ENCODE measurements around the gene LFNG. TPM values are rescaled to one million over a fixed set of nuclear protein-coding genes. Genes with fewer than 3 reads are reported as not detected.

LFNG gene
- total and polyA plus RNA-seq, 2 donors (not counting 1 experiment from before 2014, with no cell fraction given) = 73.3 to 208 TPM

- ATAC-seq (ENCODE audit: low read depth) (no peak), DNase-seq (no peak)
- ChIA-PET CTCF (interaction anchor here (0.7 to 4.8 kb wide), 10 partner anchors 28 to 230 kb away, joined by 3 to 29 read pairs (median 4); no protein-coding TSS in a partner anchor), POLR2A (interaction anchor here (1.3 kb wide), 1 partner anchor 32 kb away, joined by 3 read pairs; no protein-coding TSS in a partner anchor)
- Histone ChIP-seq H3K36me3 (replicated peaks in 1 of 2; ENCODE audit: control extremely low read depth in 1 of 2, control insufficient read depth in 1 of 2, extremely low read depth in 1 of 2, insufficient read depth in 2 of 2, low read length in 1 of 2) (no peaks in the 10 kb centered on the region), H3K27me3 (replicated peaks in 1 of 4; ENCODE audit: control extremely low read depth in 1 of 4, control insufficient read depth in 3 of 4, insufficient read depth in 4 of 4, low read length in 3 of 4) (peaks cover 0 to 4% (median 0%) of the 10 kb centered on the region in 4 experiments), H4K20me1 (ENCODE audit: control insufficient read depth, insufficient read depth, low read length, poor library complexity, severe bottlenecking) (no peaks in the 10 kb centered on the region), H3K4me3 (ENCODE audit: control extremely low read depth in 1 of 5, extremely low read depth in 1 of 5, insufficient read depth in 1 of 5, low read depth in 2 of 5, low read length in 4 of 5) (no peak overlapping the region), H3K9ac (ENCODE audit: low read length) (no peak overlapping the region), H3K4me2 (replicated peaks; ENCODE audit: low read depth, low read length, poor library complexity, severe bottlenecking) (no peak overlapping the region), H3K4me1 (ENCODE audit: control insufficient read depth in 2 of 2, insufficient read depth in 2 of 2, low read length in 2 of 2) (peaks cover 14 to 17% of the 10 kb centered on the region in 2 donors), H3K27ac (ENCODE audit: low read length in 2 of 2) (no peak overlapping the region), H3K79me2 (ENCODE audit: control insufficient read depth, insufficient read depth, low read length) (no peaks in the 10 kb centered on the region), H3K9me3 (ENCODE audit: control extremely low read depth in 1 of 3, control insufficient read depth in 2 of 3, insufficient read depth in 1 of 3, low read length in 2 of 3) (peaks cover 0 to 17% (median 7%) of the 10 kb centered on the region in 3 donors), H2AFZ (ENCODE audit: insufficient read depth, low read depth, low read length, poor library complexity, severe bottlenecking) (no peak overlapping the region)
- WGBS (ENCODE audit: insufficient coverage) = 89% methylated on average over 14 of the region's 16 CpGs
- Mint-ChIP-seq H3K27me3 (no peaks in the 10 kb centered on the region), H3K4me1 (peaks cover 12% of the 10 kb centered on the region), H3K9me3 (ENCODE audit: insufficient read depth) (no peaks in the 10 kb centered on the region), H3K4me3 (no peak overlapping the region), H3K27ac (no peak overlapping the region)
- intact Hi-C loops (cut with micrococcal nuclease) = loop anchor here (5.0 kb wide), 1 partner anchor 78 kb away; the partner anchor contains the start of genes BRAT1 and IQCE
- TF ChIP-seq EZH2 (IDR thresholded peaks at IDR 0.05; ENCODE audit: borderline replicate concordance, insufficient read depth, low read depth, low read length, poor library complexity, severe bottlenecking) = no peak
- TF ChIP-seq, protein P1, sequence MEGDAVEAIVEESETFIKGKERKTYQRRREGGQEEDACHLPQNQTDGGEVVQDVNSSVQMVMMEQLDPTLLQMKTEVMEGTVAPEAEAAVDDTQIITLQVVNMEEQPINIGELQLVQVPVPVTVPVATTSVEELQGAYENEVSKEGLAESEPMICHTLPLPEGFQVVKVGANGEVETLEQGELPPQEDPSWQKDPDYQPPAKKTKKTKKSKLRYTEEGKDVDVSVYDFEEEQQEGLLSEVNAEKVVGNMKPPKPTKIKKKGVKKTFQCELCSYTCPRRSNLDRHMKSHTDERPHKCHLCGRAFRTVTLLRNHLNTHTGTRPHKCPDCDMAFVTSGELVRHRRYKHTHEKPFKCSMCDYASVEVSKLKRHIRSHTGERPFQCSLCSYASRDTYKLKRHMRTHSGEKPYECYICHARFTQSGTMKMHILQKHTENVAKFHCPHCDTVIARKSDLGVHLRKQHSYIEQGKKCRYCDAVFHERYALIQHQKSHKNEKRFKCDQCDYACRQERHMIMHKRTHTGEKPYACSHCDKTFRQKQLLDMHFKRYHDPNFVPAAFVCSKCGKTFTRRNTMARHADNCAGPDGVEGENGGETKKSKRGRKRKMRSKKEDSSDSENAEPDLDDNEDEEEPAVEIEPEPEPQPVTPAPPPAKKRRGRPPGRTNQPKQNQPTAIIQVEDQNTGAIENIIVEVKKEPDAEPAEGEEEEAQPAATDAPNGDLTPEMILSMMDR (IDR thresholded peaks at IDR 0.05) = no peak
Observed at GRCh38 chr7:2479276-2480069, 40.1 kb upstream of the LFNG start.

GRCh38 chr7:2480070-2480408 lies 39.5 kb upstream of the LFNG start:
- Mint-ChIP-seq H3K9me3 (ENCODE audit: insufficient read depth) (no peaks in the 10 kb centered on the region), H3K27ac (no peak overlapping the region), H3K4me1 (peaks cover 12% of the 10 kb centered on the region), H3K27me3 (no peaks in the 10 kb centered on the region), H3K4me3 (no peak overlapping the region)
- Histone ChIP-seq H3K4me2 (replicated peaks; ENCODE audit: low read depth, low read length, poor library complexity, severe bottlenecking) (no peak overlapping the region), H4K20me1 (ENCODE audit: control insufficient read depth, insufficient read depth, low read length, poor library complexity, severe bottlenecking) (no peaks in the 10 kb centered on the region), H3K36me3 (replicated peaks in 1 of 2; ENCODE audit: control extremely low read depth in 1 of 2, control insufficient read depth in 1 of 2, extremely low read depth in 1 of 2, insufficient read depth in 2 of 2, low read length in 1 of 2) (no peaks in the 10 kb centered on the region), H2AFZ (ENCODE audit: insufficient read depth, low read depth, low read length, poor library complexity, severe bottlenecking) (no peak overlapping the region), H3K4me3 (ENCODE audit: control extremely low read depth in 1 of 5, extremely low read depth in 1 of 5, insufficient read depth in 1 of 5, low read depth in 2 of 5, low read length in 4 of 5) (no peak overlapping the region), H3K27me3 (replicated peaks in 1 of 4; ENCODE audit: control extremely low read depth in 1 of 4, control insufficient read depth in 3 of 4, insufficient read depth in 4 of 4, low read length in 3 of 4) (peaks cover 0 to 4% (median 0%) of the 10 kb centered on the region in 4 experiments), H3K27ac (ENCODE audit: low read length in 2 of 2) (no peak overlapping the region), H3K9ac (ENCODE audit: low read length) (no peak overlapping the region), H3K4me1 (ENCODE audit: control insufficient read depth in 2 of 2, insufficient read depth in 2 of 2, low read length in 2 of 2) (peaks cover 14 to 17% of the 10 kb centered on the region in 2 donors), H3K79me2 (ENCODE audit: control insufficient read depth, insufficient read depth, low read length) (no peaks in the 10 kb centered on the region), H3K9me3 (ENCODE audit: control extremely low read depth in 1 of 3, control insufficient read depth in 2 of 3, insufficient read depth in 1 of 3, low read length in 2 of 3) (peaks cover 0 to 17% (median 7%) of the 10 kb centered on the region in 3 donors)
- WGBS (ENCODE audit: insufficient coverage) = 88% methylated on average over 21 of the region's 21 CpGs
- no peak for DNase-seq
- TF ChIP-seq EZH2 (IDR thresholded peaks at IDR 0.05; ENCODE audit: borderline replicate concordance, insufficient read depth, low read depth, low read length, poor library complexity, severe bottlenecking) = no peak
- TF ChIP-seq, protein P1 (IDR thresholded peaks at IDR 0.05) = no peak
- ChIA-PET CTCF (interaction anchor here (0.7 to 4.8 kb wide), 8 partner anchors 27 to 230 kb away, joined by 3 to 29 read pairs (median 4); no protein-coding TSS in a partner anchor), POLR2A (interaction anchor here (1.3 kb wide), 1 partner anchor 31 kb away, joined by 3 read pairs; no protein-coding TSS in a partner anchor)
- intact Hi-C loops (cut with micrococcal nuclease) = no loop called here
- ATAC-seq (ENCODE audit: low read depth) = no peak

Data from B cell (primary cell).